K562 (cell line): ENCODE results near the gene C2orf76. TPM values are rescaled to one million over a fixed set of nuclear protein-coding genes. Genes with fewer than 3 reads are reported as not detected.

Source experiments
- ASH1L ChIP-seq: fragments of 450-650 bp; IDR thresholded peaks from 2 replicates; pipeline ENCODE4 v1.6.1; 2018; ENCODE audit warnings: borderline replicate concordance, mild to moderate bottlenecking, low read depth; ENCODE audit not compliant: partially characterized antibody
- CUX1 ChIP-seq: fragments of 200-800 bp; sonication (Bioruptor generic); IDR thresholded peaks from 2 replicates; pipeline ENCODE4 v1.6.1; 2016; ENCODE audit warnings: missing genetic modification characterization, missing compliant biosample characterization
- ESRRA ChIP-seq: fragments of 450-650 bp; IDR thresholded peaks from 2 replicates; pipeline ENCODE4 v1.6.1; 2014; ENCODE audit warnings: low read depth, mild to moderate bottlenecking, moderate library complexity, borderline replicate concordance
- PHF8 ChIP-seq: fragments of 200-600 bp; sonication (generic); IDR thresholded peaks from 2 replicates; pipeline ENCODE4 v1.6.1; 2012; ENCODE audit warnings: mixed run types, mild to moderate bottlenecking, inconsistent platforms, low read length, moderate library complexity, borderline replicate concordance
- POLR2A ChIP-seq: fragments of 450-650 bp; conservative IDR thresholded peaks from 2 replicates; pipeline ENCODE4 v1.6.1; 2016
- RBM15 ChIP-seq: fragments of 200-400 bp; formaldehyde crosslinking; IDR thresholded peaks from 2 replicates; pipeline ENCODE4 v1.6.1; 2018; ENCODE audit warnings: mild to moderate bottlenecking, low read length, moderate library complexity; ENCODE audit not compliant: insufficient read depth
- TOE1 ChIP-seq, 2 experiments: fragments of 450-650 bp in 1 of 2; sonication (generic) in 1 of 2; formaldehyde crosslinking in 1 of 2; IDR thresholded peaks; 2 replicates each; pipeline versions ENCODE4 v1.7.1 to v1.8.0; 2016 to 2022; ENCODE audit warnings: borderline replicate concordance in 2 of 2, mild to moderate bottlenecking in 2 of 2, antibody characterized with exemption in 1 of 2, inconsistent platforms in 1 of 2, low read depth in 1 of 2, missing genetic modification reagents in 1 of 2, moderate library complexity in 1 of 2
- polyA plus RNA-seq, 8 experiments: library from polyadenylated mRNA; depleted of rRNA in 4 of 8; stranded (reverse) in 5 of 8; unstranded in 3 of 8; fragments of >200 nt; fragmentation: Nextera tagmentation in 2 of 8; fragmentation: Illumina TruSeq in 1 of 8; extraction: Ambion mirVana in 2 of 8; extraction: Trizol in 1 of 8; gene quantifications; 2 replicates each; pipeline versions ENCODE4 v1.2.1 to v1.2.3, GENCODE V29; 2011 to 2014; ENCODE audit warnings: inconsistent platforms in 1 of 8, missing spikeins in 1 of 8
- total RNA-seq, 7 experiments: library from RNA; depleted of rRNA in 6 of 7; stranded (reverse); fragments of >200 nt in 6 of 7; fragmentation: Illumina TruSeq in 2 of 7; extraction: Trizol in 2 of 7; gene quantifications; 2 replicates each; pipeline versions ENCODE4 v1.2.1 to v1.2.3, GENCODE V29; 2011 to 2021; ENCODE audit warnings: low replicate concordance in 1 of 7

C2orf76 gene
- total and polyA plus RNA-seq, 9 of the 15 experiments (the other 6 are each of a cell fraction or from before 2014, with no cell fraction given), result 4.8 to 26.2 (median 14.5) TPM

GRCh38 chr2:119253760-119254600 is 112.7 kb downstream of the C2orf76 start (continued):
- no peak for TF ChIP-seq TOE1 (IDR thresholded peaks at IDR 0.05; ENCODE audit: borderline replicate concordance)
- no peak for TF ChIP-seq TOE1 (CRISPR knock-in tag; IDR thresholded peaks at IDR 0.05; ENCODE audit: borderline replicate concordance, low read depth)
- no peak for TF ChIP-seq PHF8
- no peak for TF ChIP-seq POLR2A
- no peak for TF ChIP-seq ASH1L
- no peak for TF ChIP-seq RBM15
- TF ChIP-seq ESRRA, result peak; percentile 65; the same call in 1 of the 2 replicates
- no peak for TF ChIP-seq CUX1 (CRISPR knock-in tag)
- TF ChIP-seq, all 486 proteins: peak for 4
